MM.1S (cell line): ENCODE results near the gene FCGR3A.
"Not testable (repeated sequence)": the region's sequence is repeated elsewhere in the genome, so short reads cannot be mapped to it uniquely, and the experiment has no call there.

Experiments
- CTCF ChIP-seq: fragments of 300-600 bp; sonication (generic); IDR thresholded peaks from 2 replicates; pipeline ENCODE4 v1.5.1; 2016; ENCODE audit warnings: antibody characterized with exemption, low read length, mixed read lengths
- EZH2 ChIP-seq: fragments of 300-600 bp; sonication (generic); optimal IDR thresholded peaks from 2 replicates; pipeline ENCODE3; 2017; ENCODE audit warnings: low read depth, mild to moderate bottlenecking, antibody characterized with exemption, low read length, mixed read lengths

- not testable (repeated sequence) for TF ChIP-seq CTCF, EZH2
Measured at GRCh38 chr1:161560960-161561715, 11.5 kb upstream of the FCGR3A start.
